Measurements from ENCODE around the gene PANK3. TPM values are rescaled to one million over a fixed set of nuclear protein-coding genes. Genes with fewer than 3 reads are reported as not detected.
A peak's percentile ranks its signal among the peaks of the same experiment; 100 is the strongest.

The PANK3 gene
- 10 to 100 TPM; 33.8 to 56.2 TPM for total RNA-seq

- DNase-seq (no peak), ATAC-seq (peak; percentile 63)
- no peaks in the 10 kb centered on the region for H3K9me3 Mint-ChIP-seq (ENCODE audit: low read depth)
- peak within 1 kb of the TSS; percentile 91 for H3K4me3 Mint-ChIP-seq
- intact Hi-C loops (cut with DNase I, micrococcal nuclease) = loop anchor here (1.0 to 5.0 kb wide), 7 partner anchors 29 to 1226 kb away; partner anchors contain the start of genes RARS1 (in 2 of the 2) and SPDL1 (in 2 of the 2)
- CTCF ChIA-PET = interaction anchor here (1.4 kb wide), 1 partner anchor 92 kb away, joined by 4 read pairs; no protein-coding TSS in a partner anchor
- POLR2A ChIA-PET = interaction anchor here (1.0 kb wide), 1 partner anchor 92 kb away, joined by 4 read pairs; the partner anchor contains the start of gene RARS1
- no peaks in the 10 kb centered on the region for H3K27me3 Mint-ChIP-seq
- H3K4me1 Mint-ChIP-seq = peaks cover 34% of the 10 kb centered on the region
- H3K36me3 Mint-ChIP-seq (ENCODE audit: low read depth) = peaks cover 28% of the 10 kb centered on the region
- peak within 1 kb of the TSS; percentile 99 for H3K27ac Mint-ChIP-seq
These were observed at the start of gene PANK3 for GRCh38 chr5:168578538-168579487. TSS of gene PANK3 (minus strand) at chr5:168579368. CDS start at chr5:168579283, 85 bp downstream.

GRCh38 chr5:168624850-168625364, 45.7 kb upstream of the PANK3 start:
- Mint-ChIP-seq H3K27me3 (peaks cover 21% of the 10 kb centered on the region), H3K36me3 (ENCODE audit: low read depth) (no peaks in the 10 kb centered on the region), H3K4me1 (no peaks in the 10 kb centered on the region), H3K27ac (no peak overlapping the region), H3K9me3 (ENCODE audit: low read depth) (no peaks in the 10 kb centered on the region), H3K4me3 (no peak overlapping the region)
- no peak for DNase-seq
- POLR2A ChIA-PET = no interaction called here
- no peak for ATAC-seq
- intact Hi-C loops (cut with DNase I, micrococcal nuclease) = no loop called here
- CTCF ChIA-PET = no interaction called here

GRCh38 chr5:168620807-168621206, 41.6 kb upstream of the PANK3 start:
- ATAC-seq (no peak), DNase-seq (no peak)
- Mint-ChIP-seq H3K4me1 (no peaks in the 10 kb centered on the region), H3K27me3 (peaks cover 4% of the 10 kb centered on the region), H3K9me3 (ENCODE audit: low read depth) (no peaks in the 10 kb centered on the region), H3K36me3 (ENCODE audit: low read depth) (no peaks in the 10 kb centered on the region), H3K27ac (no peak overlapping the region), H3K4me3 (no peak overlapping the region)
- intact Hi-C loops (cut with DNase I, micrococcal nuclease) = no loop called here
- POLR2A ChIA-PET = no interaction called here
- CTCF ChIA-PET = interaction anchor here (1.1 kb wide), 2 partner anchors 10 to 96 kb away, joined by 3 to 6 read pairs; no protein-coding TSS in a partner anchor

GRCh38 chr5:168614661-168615060, 35.5 kb upstream of the PANK3 start:
- peaks cover 15% of the 10 kb centered on the region for H3K4me1 Mint-ChIP-seq
- H3K9me3 Mint-ChIP-seq (ENCODE audit: low read depth) = no peaks in the 10 kb centered on the region
- CTCF ChIA-PET = no interaction called here
- no peaks in the 10 kb centered on the region for H3K27me3 Mint-ChIP-seq
- DNase-seq (no peak), ATAC-seq (no peak)
- POLR2A ChIA-PET = no interaction called here
- H3K36me3 Mint-ChIP-seq (ENCODE audit: low read depth) = no peaks in the 10 kb centered on the region
- intact Hi-C loops (cut with DNase I, micrococcal nuclease) = no loop called here
- no peak overlapping the region for H3K4me3 Mint-ChIP-seq
- no peak overlapping the region for H3K27ac Mint-ChIP-seq

- CTCF ChIA-PET = interaction anchor here (1.0 kb wide), 1 partner anchor 8 kb away, joined by 3 read pairs; no protein-coding TSS in a partner anchor
- H3K27ac Mint-ChIP-seq = no peak overlapping the region
- H3K36me3 Mint-ChIP-seq (ENCODE audit: low read depth) = no peaks in the 10 kb centered on the region
- no peaks in the 10 kb centered on the region for H3K9me3 Mint-ChIP-seq (ENCODE audit: low read depth)
- intact Hi-C loops (cut with DNase I, micrococcal nuclease) = no loop called here
- no peaks in the 10 kb centered on the region for H3K27me3 Mint-ChIP-seq
- DNase-seq = no peak
- no peak for ATAC-seq
- H3K4me3 Mint-ChIP-seq = no peak overlapping the region
- peaks cover 15% of the 10 kb centered on the region for H3K4me1 Mint-ChIP-seq
- POLR2A ChIA-PET = no interaction called here
These were observed 34.8 kb upstream of the PANK3 start for GRCh38 chr5:168613996-168614395.

- POLR2A ChIA-PET = no interaction called here
- Mint-ChIP-seq H3K9me3 (ENCODE audit: low read depth) (no peaks in the 10 kb centered on the region), H3K27ac (peak overlapping the region; percentile 73), H3K4me1 (peaks cover 20% of the 10 kb centered on the region), H3K4me3 (no peak overlapping the region), H3K27me3 (no peaks in the 10 kb centered on the region), H3K36me3 (ENCODE audit: low read depth) (no peaks in the 10 kb centered on the region)
- DNase-seq = no peak
- CTCF ChIA-PET = interaction anchor here (1.0 kb wide), 1 partner anchor 9 kb away, joined by 3 read pairs; no protein-coding TSS in a partner anchor
- no peak for ATAC-seq
- intact Hi-C loops (cut with DNase I, micrococcal nuclease) = no loop called here
These were observed 34.2 kb upstream of the PANK3 start for GRCh38 chr5:168613396-168613795.

- ATAC-seq (peak; percentile 89), DNase-seq (no peak)
- Mint-ChIP-seq H3K27ac (peak overlapping the region; percentile 73), H3K9me3 (ENCODE audit: low read depth) (no peaks in the 10 kb centered on the region), H3K27me3 (no peaks in the 10 kb centered on the region), H3K4me1 (peaks cover 24% of the 10 kb centered on the region), H3K4me3 (no peak overlapping the region), H3K36me3 (ENCODE audit: low read depth) (no peaks in the 10 kb centered on the region)
- CTCF ChIA-PET = interaction anchor here (1.0 kb wide), 1 partner anchor 9 kb away, joined by 3 read pairs; no protein-coding TSS in a partner anchor
- POLR2A ChIA-PET = interaction anchor here (0.6 kb wide), 1 partner anchor 128 kb away, joined by 4 read pairs; no protein-coding TSS in a partner anchor
- intact Hi-C loops (cut with DNase I, micrococcal nuclease) = no loop called here
These were observed 33.8 kb upstream of the PANK3 start for GRCh38 chr5:168612996-168613395.

GRCh38 chr5:168612123-168612522, 33.0 kb upstream of the PANK3 start:
- no peaks in the 10 kb centered on the region for H3K36me3 Mint-ChIP-seq (ENCODE audit: low read depth)
- H3K4me3 Mint-ChIP-seq = no peak overlapping the region
- ChIA-PET CTCF (no interaction called here), POLR2A (no interaction called here)
- peaks cover 29% of the 10 kb centered on the region for H3K4me1 Mint-ChIP-seq
- no peaks in the 10 kb centered on the region for H3K9me3 Mint-ChIP-seq (ENCODE audit: low read depth)
- H3K27ac Mint-ChIP-seq = no peak overlapping the region
- intact Hi-C loops (cut with DNase I, micrococcal nuclease) = no loop called here
- H3K27me3 Mint-ChIP-seq = no peaks in the 10 kb centered on the region
- no peak for DNase-seq
- no peak for ATAC-seq

- no peaks in the 10 kb centered on the region for H3K36me3 Mint-ChIP-seq (ENCODE audit: low read depth)
- no peak overlapping the region for H3K27ac Mint-ChIP-seq
- H3K9me3 Mint-ChIP-seq (ENCODE audit: low read depth) = no peaks in the 10 kb centered on the region
- no peak for ATAC-seq
- intact Hi-C loops (cut with DNase I, micrococcal nuclease) = no loop called here
- no peak for DNase-seq
- no peak overlapping the region for H3K4me3 Mint-ChIP-seq
- ChIA-PET CTCF (interaction anchor here (1.1 kb wide), 1 partner anchor 9 kb away, joined by 6 read pairs; no protein-coding TSS in a partner anchor), POLR2A (no interaction called here)
- H3K27me3 Mint-ChIP-seq = no peaks in the 10 kb centered on the region
- H3K4me1 Mint-ChIP-seq = peaks cover 29% of the 10 kb centered on the region
These were observed 32.0 kb upstream of the PANK3 start for GRCh38 chr5:168611165-168611564.

- H3K27me3 Mint-ChIP-seq = no peaks in the 10 kb centered on the region
- peaks cover 29% of the 10 kb centered on the region for H3K4me1 Mint-ChIP-seq
- H3K36me3 Mint-ChIP-seq (ENCODE audit: low read depth) = no peaks in the 10 kb centered on the region
- no peak overlapping the region for H3K27ac Mint-ChIP-seq
- ATAC-seq (no peak), DNase-seq (no peak)
- H3K9me3 Mint-ChIP-seq (ENCODE audit: low read depth) = no peaks in the 10 kb centered on the region
- no peak overlapping the region for H3K4me3 Mint-ChIP-seq
- ChIA-PET POLR2A (no interaction called here), CTCF (interaction anchor here (0.6 to 1.0 kb wide), 2 partner anchors 16 to 906 kb away, joined by 3 read pairs; no protein-coding TSS in a partner anchor)
- intact Hi-C loops (cut with DNase I, micrococcal nuclease) = no loop called here
These were observed 30.8 kb upstream of the PANK3 start for GRCh38 chr5:168609806-168610482.

GRCh38 chr5:168608821-168609220, 29.7 kb upstream of the PANK3 start:
- CTCF ChIA-PET = interaction anchor here (0.6 to 0.7 kb wide), 2 partner anchors 164 to 463 kb away, joined by 3 read pairs; no protein-coding TSS in a partner anchor
- intact Hi-C loops (cut with DNase I, micrococcal nuclease) = loop anchor here in 1 of 2 experiments (1.0 kb wide), 1 partner anchor 30 kb away; the partner anchor contains the start of gene PANK3
- ATAC-seq = no peak
- H3K4me1 Mint-ChIP-seq = peaks cover 30% of the 10 kb centered on the region
- no peak overlapping the region for H3K4me3 Mint-ChIP-seq
- peak overlapping the region; percentile 69 for H3K27ac Mint-ChIP-seq
- no peak for DNase-seq
- POLR2A ChIA-PET = no interaction called here
- no peaks in the 10 kb centered on the region for H3K27me3 Mint-ChIP-seq
- H3K9me3 Mint-ChIP-seq (ENCODE audit: low read depth) = no peaks in the 10 kb centered on the region
- H3K36me3 Mint-ChIP-seq (ENCODE audit: low read depth) = no peaks in the 10 kb centered on the region
